Measurements from ENCODE around the gene GATA3. TPM values are rescaled to one million over a fixed set of nuclear protein-coding genes. Genes with fewer than 3 reads are reported as not detected.

GATA3 gene
- polyA plus RNA-seq, 1 donor from 2014 or later: not detected

GRCh38 chr10:8066797-8067196 is 12.3 kb downstream of the GATA3 start:
- TF ChIP-seq TAF1 (IDR thresholded peaks at IDR 0.05; ENCODE audit: low read depth) (no peak), SMC3 (conservative IDR thresholded peaks at IDR 0.05; ENCODE audit: poor library complexity) (no peak), EZH2 (IDR thresholded peaks at IDR 0.05; ENCODE audit: borderline replicate concordance, insufficient read depth, low read length, poor library complexity, severe bottlenecking) (no peak), POLR2AphosphoS5 (IDR thresholded peaks at IDR 0.05) (no peak), REST (IDR thresholded peaks at IDR 0.05; ENCODE audit: borderline replicate concordance) (no peak), MXI1 (conservative IDR thresholded peaks at IDR 0.05; ENCODE audit: poor library complexity, severe bottlenecking) (no peak), RAD21 (conservative IDR thresholded peaks at IDR 0.05) (no peak), EP300 (conservative IDR thresholded peaks at IDR 0.05; ENCODE audit: poor library complexity, severe bottlenecking) (no peak), CTCF (IDR thresholded peaks at IDR 0.05; ENCODE audit: poor library complexity, severe bottlenecking) (no peak)
- Histone ChIP-seq H3K36me3 (ENCODE audit: insufficient read depth, low read length) (no peaks in the 10 kb centered on the region), H3F3A (ENCODE audit: insufficient read depth, low read length, poor library complexity, severe bottlenecking) (no peaks in the 10 kb centered on the region), H3K27ac (ENCODE audit: low read length) (no peak overlapping the region), H2AFZ (ENCODE audit: low read depth, low read length) (no peak overlapping the region), H4K20me1 (ENCODE audit: insufficient read depth) (no peaks in the 10 kb centered on the region), H3K79me2 (replicated peaks; ENCODE audit: insufficient read depth, low read length) (no peaks in the 10 kb centered on the region), H3K4me2 (ENCODE audit: low read length) (no peak overlapping the region), H3K27me3 (ENCODE audit: insufficient read depth, low read depth, low read length) (peaks cover 48% of the 10 kb centered on the region), H3K9me3 (ENCODE audit: low read length) (no peaks in the 10 kb centered on the region), H3K9me2 (ENCODE audit: insufficient read depth, low read length) (no peaks in the 10 kb centered on the region), H3K4me3 (ENCODE audit: low read length) (no peak overlapping the region), H3K9ac (ENCODE audit: low read length) (no peak overlapping the region)

GRCh38 chr10:8069108-8069507 is 14.6 kb downstream of the GATA3 start:
- Histone ChIP-seq H3K36me3 (ENCODE audit: insufficient read depth, low read length) (no peaks in the 10 kb centered on the region), H3K27ac (ENCODE audit: low read length) (no peak overlapping the region), H3K4me2 (ENCODE audit: low read length) (no peak overlapping the region), H3K4me3 (ENCODE audit: low read length) (no peak overlapping the region), H3K9me2 (ENCODE audit: insufficient read depth, low read length) (no peaks in the 10 kb centered on the region), H3K79me2 (replicated peaks; ENCODE audit: insufficient read depth, low read length) (no peaks in the 10 kb centered on the region), H2AFZ (ENCODE audit: low read depth, low read length) (no peak overlapping the region), H3K27me3 (ENCODE audit: insufficient read depth, low read depth, low read length) (peaks cover 25% of the 10 kb centered on the region), H3F3A (ENCODE audit: insufficient read depth, low read length, poor library complexity, severe bottlenecking) (no peaks in the 10 kb centered on the region), H4K20me1 (ENCODE audit: insufficient read depth) (no peaks in the 10 kb centered on the region), H3K9me3 (ENCODE audit: low read length) (no peaks in the 10 kb centered on the region), H3K9ac (ENCODE audit: low read length) (no peak overlapping the region)
- TF ChIP-seq REST (IDR thresholded peaks at IDR 0.05; ENCODE audit: borderline replicate concordance) (no peak), EZH2 (IDR thresholded peaks at IDR 0.05; ENCODE audit: borderline replicate concordance, insufficient read depth, low read length, poor library complexity, severe bottlenecking) (no peak), MXI1 (conservative IDR thresholded peaks at IDR 0.05; ENCODE audit: poor library complexity, severe bottlenecking) (no peak), RAD21 (conservative IDR thresholded peaks at IDR 0.05) (no peak), EP300 (conservative IDR thresholded peaks at IDR 0.05; ENCODE audit: poor library complexity, severe bottlenecking) (no peak), SMC3 (conservative IDR thresholded peaks at IDR 0.05; ENCODE audit: poor library complexity) (no peak), TAF1 (IDR thresholded peaks at IDR 0.05; ENCODE audit: low read depth) (no peak), CTCF (IDR thresholded peaks at IDR 0.05; ENCODE audit: poor library complexity, severe bottlenecking) (no peak)

Measured in neural cell (in vitro differentiated cells).